H1 (cell line): ENCODE data around the gene RPS6KC1. TPM values are rescaled to one million over a fixed set of nuclear protein-coding genes. Genes with fewer than 3 reads are reported as not detected.

Experiments
- CTCF ChIA-PET: fragments of 300-600 bp; sonication (Branson Sonifier 250); formaldehyde crosslinking; loops from one replicate; lab custom pipeline; 2021; ENCODE audit not compliant: partially characterized antibody; lab: Charles Lee
- POLR2A ChIA-PET: fragments of 300-600 bp; sonication (Branson Sonifier 250); formaldehyde crosslinking; loops from one replicate; lab custom pipeline; 2021; ENCODE audit warnings: inconsistent platforms; ENCODE audit not compliant: partially characterized antibody; lab: Charles Lee
- DNase-seq, 2 experiments: peaks; one replicate each; pipeline versions ENCODE4 v3.0.0 to v3.0.0-alpha.2; 2010 to 2022; ENCODE audit warnings: low spot score in 2 of 2, low read depth in 1 of 2, mixed read lengths in 1 of 2
- FAIRE-seq: peaks from 2 replicates; lab custom pipeline; 2011; peaks lifted over from hg19 to GRCh38; lab: Jason Lieb, UNC
- H2AFZ ChIP-seq: 2 replicates; pipeline ENCODE4 v1.8.1; 2012; ENCODE audit warnings: low read length, inconsistent platforms
- H2AK5ac ChIP-seq: 2 replicates; pipeline ENCODE4 v1.6.1; 2013; ENCODE audit warnings: low read depth, low read length
- H2BK120ac ChIP-seq: replicated peaks from 2 replicates; pipeline ENCODE3; 2013; ENCODE audit warnings: low read depth, low read length, inconsistent platforms
- H2BK12ac ChIP-seq: 2 replicates; pipeline ENCODE4 v1.6.1; 2013; ENCODE audit warnings: low read depth, low read length
- H2BK15ac ChIP-seq: 2 replicates; pipeline ENCODE4 v1.6.1; 2013; ENCODE audit warnings: low read length
- H2BK20ac ChIP-seq: 2 replicates; pipeline ENCODE4 v1.6.1; 2013; ENCODE audit warnings: low read length
- H2BK5ac ChIP-seq: 2 replicates; pipeline ENCODE4 v1.6.1; 2013; ENCODE audit warnings: low read depth, low read length
- H3K14ac ChIP-seq: 2 replicates; pipeline ENCODE4 v1.6.1; 2013; ENCODE audit warnings: inconsistent platforms; ENCODE audit not compliant: insufficient read length
- H3K18ac ChIP-seq: 2 replicates; pipeline ENCODE4 v1.6.1; 2013; ENCODE audit warnings: low read length; ENCODE audit errors: extremely low read depth
- H3K23ac ChIP-seq: 2 replicates; pipeline ENCODE4 v1.6.1; 2013; ENCODE audit warnings: inconsistent platforms; ENCODE audit not compliant: insufficient read length
- H3K23me2 ChIP-seq: 2 replicates; pipeline ENCODE4 v1.6.1; 2013; ENCODE audit warnings: low read depth, low read length
- H3K27ac ChIP-seq: 2 replicates; pipeline ENCODE4 v1.6.1; 2011; ENCODE audit warnings: low read depth, low read length, inconsistent platforms
- H3K27me3 ChIP-seq, 4 experiments: replicated peaks in 1 of 4; 1 replicate in 1 of 4; 2 replicates in 3 of 4; pipeline versions ENCODE4 v1.6.1 to v1.8.1; 2011 to 2013; ENCODE audit warnings: low read length in 3 of 4, mild to moderate bottlenecking in 3 of 4, inconsistent platforms in 2 of 4, mixed read lengths in 2 of 4, moderate library complexity in 1 of 4; ENCODE audit not compliant: control insufficient read depth in 3 of 4, insufficient read depth in 3 of 4; ENCODE audit errors: extremely low read depth in 1 of 4
- H3K36me3 ChIP-seq, 4 experiments: 2 replicates each; pipeline versions ENCODE4 v1.6.1 to v1.8.1; 2011 to 2013; ENCODE audit warnings: mild to moderate bottlenecking in 4 of 4, low read length in 3 of 4, moderate library complexity in 2 of 4, control low read depth in 1 of 4, inconsistent platforms in 1 of 4; ENCODE audit not compliant: insufficient read depth in 4 of 4, control insufficient read depth in 2 of 4
- H3K4ac ChIP-seq: replicated peaks from 2 replicates; pipeline ENCODE3; 2013; ENCODE audit warnings: low read length, low read depth, mixed read lengths, inconsistent platforms; ENCODE audit not compliant: insufficient read length
- H3K4me1 ChIP-seq, 4 experiments: replicated peaks in 1 of 4; 1 replicate in 1 of 4; 2 replicates in 3 of 4; pipeline versions ENCODE4 v1.6.1 to v1.8.1; 2011 to 2013; ENCODE audit warnings: low read length in 3 of 4, inconsistent platforms in 2 of 4, mixed read lengths in 1 of 4; ENCODE audit not compliant: insufficient read depth in 4 of 4, control insufficient read depth in 3 of 4
- H3K4me2 ChIP-seq, 2 experiments: 2 replicates each; pipeline versions ENCODE4 v1.6.1 to v1.8.1; 2011 to 2013; ENCODE audit warnings: low read depth in 2 of 2, low read length in 2 of 2, control low read depth in 1 of 2, inconsistent platforms in 1 of 2, mild to moderate bottlenecking in 1 of 2; ENCODE audit not compliant: insufficient read depth in 1 of 2
- H3K4me3 ChIP-seq, 4 experiments: fragments of 200-600, 300-600 bp in 1 of 4; sonication (generic), shearing (Covaris generic), sonication (Bioruptor Twin) in 1 of 4; 2 replicates each; pipeline versions ENCODE4 v1.5.1 to v1.8.1; 2011 to 2016; ENCODE audit warnings: low read length in 4 of 4, low read depth in 3 of 4, control low read depth in 2 of 4, inconsistent platforms in 2 of 4, mild to moderate bottlenecking in 2 of 4, mixed read lengths in 1 of 4, moderate library complexity in 1 of 4; ENCODE audit not compliant: insufficient read depth in 2 of 4; ENCODE audit errors: extremely low read depth in 1 of 4
- H3K56ac ChIP-seq: replicated peaks from 2 replicates; pipeline ENCODE3; 2013; ENCODE audit warnings: low read depth, mild to moderate bottlenecking, mixed read lengths, low read length, inconsistent platforms; ENCODE audit not compliant: insufficient read length
- H3K79me1 ChIP-seq: 2 replicates; pipeline ENCODE4 v1.6.1; 2013; ENCODE audit warnings: low read depth, low read length, control low read depth
- H3K79me2 ChIP-seq, 2 experiments: 2 replicates each; pipeline versions ENCODE4 v1.6.1 to v1.8.1; 2012 to 2013; ENCODE audit warnings: low read length in 2 of 2, mild to moderate bottlenecking in 2 of 2, inconsistent platforms in 1 of 2; ENCODE audit not compliant: insufficient read depth in 2 of 2, control insufficient read depth in 1 of 2
- H3K9ac ChIP-seq, 4 experiments: replicated peaks in 1 of 4; 1 replicate in 1 of 4; 2 replicates in 3 of 4; pipeline versions ENCODE4 v1.6.1 to v1.8.1; 2011 to 2013; ENCODE audit warnings: low read depth in 3 of 4, low read length in 3 of 4, control low read depth in 2 of 4, mild to moderate bottlenecking in 2 of 4, moderate library complexity in 2 of 4, inconsistent platforms in 1 of 4; ENCODE audit errors: extremely low read depth in 1 of 4
- H3K9me3 ChIP-seq, 2 experiments: 2 replicates each; pipeline versions ENCODE4 v1.6.1 to v1.8.1; 2012 to 2013; ENCODE audit warnings: mild to moderate bottlenecking in 2 of 2, moderate library complexity in 2 of 2, control low read depth in 1 of 2, inconsistent platforms in 1 of 2, low read depth in 1 of 2, low read length in 1 of 2, mixed read lengths in 1 of 2; ENCODE audit not compliant: insufficient read depth in 2 of 2
- H4K20me1 ChIP-seq, 2 experiments: replicated peaks in 1 of 2; 2 replicates each; pipeline versions ENCODE3 to v1.8.1; 2011 to 2013; ENCODE audit warnings: inconsistent platforms in 2 of 2, low read length in 2 of 2, mild to moderate bottlenecking in 1 of 2; ENCODE audit not compliant: insufficient read depth in 2 of 2, control insufficient read depth in 1 of 2
- H4K5ac ChIP-seq: 2 replicates; pipeline ENCODE4 v1.6.1; 2013; ENCODE audit warnings: low read length, low read depth, mixed read lengths, inconsistent platforms; ENCODE audit not compliant: insufficient read length
- H4K8ac ChIP-seq: 2 replicates; pipeline ENCODE4 v1.8.0; 2013; ENCODE audit warnings: mild to moderate bottlenecking, moderate library complexity, low read length, inconsistent platforms; ENCODE audit not compliant: insufficient read depth; ENCODE audit errors: extremely low read depth
- H4K91ac ChIP-seq: replicated peaks from 2 replicates; pipeline ENCODE3; 2013; ENCODE audit warnings: low read length, mixed read lengths, inconsistent platforms; ENCODE audit not compliant: insufficient read length
- BRCA1 ChIP-seq: IDR thresholded peaks from 2 replicates; pipeline ENCODE4 v1.6.1; 2012; ENCODE audit warnings: low read depth, low read length, improper control_type of control experiment
- CBX5 ChIP-seq: fragments of 300-800, 300-1000 bp; sonication (generic); IDR thresholded peaks from 2 replicates; pipeline ENCODE4 v1.7.1; 2016; ENCODE audit warnings: antibody characterized with exemption, low read length, low read depth
- CEBPB ChIP-seq: IDR thresholded peaks from 2 replicates; pipeline ENCODE4 v1.6.1; 2012; ENCODE audit warnings: low read depth, low read length
- RNF2 ChIP-seq: fragments of 200-900, 300-1000 bp; sonication (generic); IDR thresholded peaks from 2 replicates; pipeline ENCODE4 v1.7.1; 2016; ENCODE audit warnings: borderline replicate concordance, low read depth, mild to moderate bottlenecking, antibody characterized with exemption, low read length; ENCODE audit not compliant: poor library complexity, severe bottlenecking; ENCODE audit errors: missing control alignments
- SIX5 ChIP-seq: IDR thresholded peaks from 2 replicates; pipeline ENCODE4 v1.6.1; 2011; ENCODE audit warnings: mild to moderate bottlenecking, low read depth, low read length
- WGBS, 2 experiments: shearing (Covaris generic) in 1 of 2; methylation state at CpG; one replicate each; pipeline versions ENCODE4 v1.1.6 to v1.1.7; 2013 to 2015; ENCODE audit warnings: low lambda C conversion rate in 2 of 2, mixed read lengths in 2 of 2, inconsistent platforms in 1 of 2, low coverage in 1 of 2, missing lambda C conversion rate in 1 of 2; ENCODE audit not compliant: insufficient replicate concordance in 2 of 2, insufficient coverage in 1 of 2, insufficient read length in 1 of 2; ENCODE audit errors: extremely low coverage in 1 of 2, missing lambda C conversion rate in 1 of 2; 5-methylcytosine and 5-hydroxymethylcytosine counted together
- polyA plus RNA-seq, 7 experiments: library from polyadenylated mRNA; depleted of rRNA in 3 of 7; stranded (reverse) in 5 of 7; unstranded in 2 of 7; fragments of >200 nt in 5 of 7; fragments of 200-250 nt in 2 of 7; gene quantifications; 1 replicate in 5 of 7; 2 replicates in 1 of 7; 4 replicates in 1 of 7; pipeline versions ENCODE4 v1.2.1 to v1.2.3, GENCODE V29; 2011 to 2013; ENCODE audit warnings: missing spikeins in 2 of 7, mixed read lengths in 2 of 7
- total RNA-seq: library from RNA; stranded (reverse); fragmentation: NEBNext Ultra II Directional; extraction: Animal tissue kit (Norgen Biotek cat#: 25700); gene quantifications from 2 replicates; pipeline ENCODE4 v1.2.1, GENCODE V29; 2021
- TF ChIP-seq, protein P1 (sequence below): IDR thresholded peaks from 2 replicates; pipeline ENCODE4 v1.6.1; 2012; ENCODE audit warnings: low read length, inconsistent platforms

RPS6KC1 gene
- total and polyA plus RNA-seq, 2 of the 8 experiments (the other 6 are each of a cell fraction or from before 2014, with no cell fraction given), result 4.9 to 17.6 TPM

DNA sequence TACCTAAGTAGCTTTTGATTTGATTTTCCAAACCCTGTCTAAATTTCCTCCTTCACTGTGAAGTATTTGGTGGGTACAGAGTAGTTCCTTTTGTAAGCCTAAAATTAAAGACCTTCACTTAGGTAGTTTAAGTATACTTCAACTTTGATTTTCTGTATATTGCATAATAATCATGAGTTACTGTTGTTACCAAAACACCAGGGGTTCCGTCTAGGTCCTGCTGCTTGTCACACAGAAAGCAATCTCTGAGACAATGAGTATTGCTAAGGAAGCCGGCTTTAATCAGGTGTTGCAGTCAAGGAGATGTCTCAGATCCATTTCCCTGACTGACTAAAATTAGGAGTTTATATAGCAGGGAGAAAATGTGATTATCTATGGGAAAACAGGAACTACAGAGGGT, 15.3 kb downstream of the RPS6KC1 start:
- H3K23me2 ChIP-seq, result no peaks in the 10 kb centered on the region
- H3K4me2 ChIP-seq, result no peak overlapping the region
- no peak overlapping the region for H2BK120ac ChIP-seq
- no peak overlapping the region for H2BK12ac ChIP-seq
- H3K18ac ChIP-seq, result no peak overlapping the region
- H2BK20ac ChIP-seq, result no peak overlapping the region
- H2BK15ac ChIP-seq, result no peak overlapping the region
- 42% methylated on average over 2 of the region's 2 CpGs; no CpG with 5 or more reads in 1 of the 2 experiments for WGBS, 2 experiments
- H3K23ac ChIP-seq, result no peak overlapping the region
- H3K4ac ChIP-seq, result no peak overlapping the region
- H3K27ac ChIP-seq, result no peak overlapping the region
- no peak overlapping the region for H4K5ac ChIP-seq
- H3K4me1 ChIP-seq, result no peaks in the 10 kb centered on the region; a peak in 2 of 7 replicates
- H3K56ac ChIP-seq, result no peak overlapping the region
- no peak overlapping the region for H2AFZ ChIP-seq
- H4K20me1 ChIP-seq, result no peaks in the 10 kb centered on the region
- DNase-seq, result no peak
- FAIRE-seq, result no peak
- peaks cover 0 to 15% of the 10 kb centered on the region in 2 experiments; a peak in 2 of 4 replicates for H3K79me2 ChIP-seq
- H2BK5ac ChIP-seq, result no peak overlapping the region
- no peak overlapping the region for H3K4me3 ChIP-seq
- H4K8ac ChIP-seq, result no peak overlapping the region
- no peak overlapping the region for H2AK5ac ChIP-seq
- H3K36me3 ChIP-seq, result no peaks in the 10 kb centered on the region
- no peaks in the 10 kb centered on the region for H3K27me3 ChIP-seq
- no peak overlapping the region for H3K14ac ChIP-seq
- peak; percentile 64; the same call in 1 of the 2 replicates for TF ChIP-seq CEBPB
- no peak for TF ChIP-seq BRCA1
- no peak for TF ChIP-seq CBX5
- TF ChIP-seq, protein P1, sequence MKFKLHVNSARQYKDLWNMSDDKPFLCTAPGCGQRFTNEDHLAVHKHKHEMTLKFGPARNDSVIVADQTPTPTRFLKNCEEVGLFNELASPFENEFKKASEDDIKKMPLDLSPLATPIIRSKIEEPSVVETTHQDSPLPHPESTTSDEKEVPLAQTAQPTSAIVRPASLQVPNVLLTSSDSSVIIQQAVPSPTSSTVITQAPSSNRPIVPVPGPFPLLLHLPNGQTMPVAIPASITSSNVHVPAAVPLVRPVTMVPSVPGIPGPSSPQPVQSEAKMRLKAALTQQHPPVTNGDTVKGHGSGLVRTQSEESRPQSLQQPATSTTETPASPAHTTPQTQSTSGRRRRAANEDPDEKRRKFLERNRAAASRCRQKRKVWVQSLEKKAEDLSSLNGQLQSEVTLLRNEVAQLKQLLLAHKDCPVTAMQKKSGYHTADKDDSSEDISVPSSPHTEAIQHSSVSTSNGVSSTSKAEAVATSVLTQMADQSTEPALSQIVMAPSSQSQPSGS, result no peak
- TF ChIP-seq SIX5, result no peak
- no peak for TF ChIP-seq RNF2
- ChIA-PET CTCF (interaction anchor here (0.6 kb wide), 1 partner anchor 23 kb away, joined by 3 read pairs; no protein-coding TSS in a partner anchor), POLR2A (no interaction called here)
- H4K91ac ChIP-seq, result no peak overlapping the region
- H3K9me3 ChIP-seq, result no peaks in the 10 kb centered on the region
- H3K9ac ChIP-seq, result no peak overlapping the region
- H3K79me1 ChIP-seq, result peaks cover 3% of the 10 kb centered on the region; the same call in 1 of the 2 replicates
